PFSK-1 (cell line): Measurements from ENCODE around the gene RDH14.

Experiments used
- FOXP2 ChIP-seq: optimal IDR thresholded peaks from 2 replicates; pipeline ENCODE3; 2011; ENCODE audit warnings: borderline replicate concordance, control low read depth, inconsistent platforms; ENCODE audit not compliant: insufficient read depth; ENCODE audit errors: extremely low read length, extremely low read depth
- POLR2AphosphoS5 ChIP-seq: IDR thresholded peaks from 2 replicates; pipeline ENCODE4 v1.6.1; 2012; ENCODE audit warnings: low read depth, mild to moderate bottlenecking, control low read depth, low read length, moderate library complexity
- REST ChIP-seq, 2 experiments: IDR thresholded peaks; 2 replicates each; pipeline versions ENCODE4 v1.6.1 to v1.8.0; 2011 to 2012; ENCODE audit warnings: low read depth in 2 of 2, low read length in 2 of 2, control low read depth in 1 of 2, inconsistent platforms in 1 of 2, mild to moderate bottlenecking in 1 of 2, moderate library complexity in 1 of 2; ENCODE audit not compliant: insufficient read depth in 1 of 2
- SIN3A ChIP-seq: IDR thresholded peaks from 2 replicates; pipeline ENCODE4 v1.6.1; 2012; ENCODE audit warnings: mild to moderate bottlenecking, low read length, moderate library complexity, borderline replicate concordance; ENCODE audit not compliant: insufficient read depth
- TAF1 ChIP-seq: IDR thresholded peaks from 2 replicates; pipeline ENCODE4 v1.6.1; 2012; ENCODE audit warnings: low read length, control low read depth, borderline replicate concordance; ENCODE audit not compliant: insufficient read depth

The RDH14 gene

GRCh38 chr2:18588049-18588448, 27.6 kb upstream of the RDH14 start:
- no peak for TF ChIP-seq POLR2AphosphoS5
- no peak for TF ChIP-seq SIN3A
- no peak for TF ChIP-seq TAF1
- no peak for TF ChIP-seq REST (IDR thresholded peaks at IDR 0.05; ENCODE audit: insufficient read depth in 1 of 2, low read depth in 2 of 2, low read length in 2 of 2)
- no peak for TF ChIP-seq FOXP2

GRCh38 chr2:18585526-18585925, 25.1 kb upstream of the RDH14 start:
- TF ChIP-seq POLR2AphosphoS5 (no peak), FOXP2 (no peak), SIN3A (no peak), REST (IDR thresholded peaks at IDR 0.05; ENCODE audit: insufficient read depth in 1 of 2, low read depth in 2 of 2, low read length in 2 of 2) (no peak), TAF1 (no peak)

GRCh38 chr2:18584608-18584954, 24.1 kb upstream of the RDH14 start:
- TF ChIP-seq REST (IDR thresholded peaks at IDR 0.05; ENCODE audit: insufficient read depth in 1 of 2, low read depth in 2 of 2, low read length in 2 of 2) = no peak
- TF ChIP-seq FOXP2 = no peak
- no peak for TF ChIP-seq SIN3A
- no peak for TF ChIP-seq TAF1
- TF ChIP-seq POLR2AphosphoS5 = no peak

GRCh38 chr2:18583905-18584607, 23.6 kb upstream of the RDH14 start:
- TF ChIP-seq SIN3A = no peak
- no peak for TF ChIP-seq TAF1
- no peak for TF ChIP-seq REST (IDR thresholded peaks at IDR 0.05; ENCODE audit: insufficient read depth in 1 of 2, low read depth in 2 of 2, low read length in 2 of 2)
- no peak for TF ChIP-seq FOXP2
- TF ChIP-seq POLR2AphosphoS5 = no peak

- no peak for TF ChIP-seq POLR2AphosphoS5
- TF ChIP-seq SIN3A = no peak
Measured at GRCh38 chr2:18580606-18581005, 20.2 kb upstream of the RDH14 start.
